ENCODE measurements around the gene ERFL. TPM values are rescaled to one million over a fixed set of nuclear protein-coding genes. Genes with fewer than 3 reads are reported as not detected.

ERFL gene
- total and polyA plus RNA-seq, 2 experiments from 2014 or later: 0.69 TPM; not detected in 1

DNA sequence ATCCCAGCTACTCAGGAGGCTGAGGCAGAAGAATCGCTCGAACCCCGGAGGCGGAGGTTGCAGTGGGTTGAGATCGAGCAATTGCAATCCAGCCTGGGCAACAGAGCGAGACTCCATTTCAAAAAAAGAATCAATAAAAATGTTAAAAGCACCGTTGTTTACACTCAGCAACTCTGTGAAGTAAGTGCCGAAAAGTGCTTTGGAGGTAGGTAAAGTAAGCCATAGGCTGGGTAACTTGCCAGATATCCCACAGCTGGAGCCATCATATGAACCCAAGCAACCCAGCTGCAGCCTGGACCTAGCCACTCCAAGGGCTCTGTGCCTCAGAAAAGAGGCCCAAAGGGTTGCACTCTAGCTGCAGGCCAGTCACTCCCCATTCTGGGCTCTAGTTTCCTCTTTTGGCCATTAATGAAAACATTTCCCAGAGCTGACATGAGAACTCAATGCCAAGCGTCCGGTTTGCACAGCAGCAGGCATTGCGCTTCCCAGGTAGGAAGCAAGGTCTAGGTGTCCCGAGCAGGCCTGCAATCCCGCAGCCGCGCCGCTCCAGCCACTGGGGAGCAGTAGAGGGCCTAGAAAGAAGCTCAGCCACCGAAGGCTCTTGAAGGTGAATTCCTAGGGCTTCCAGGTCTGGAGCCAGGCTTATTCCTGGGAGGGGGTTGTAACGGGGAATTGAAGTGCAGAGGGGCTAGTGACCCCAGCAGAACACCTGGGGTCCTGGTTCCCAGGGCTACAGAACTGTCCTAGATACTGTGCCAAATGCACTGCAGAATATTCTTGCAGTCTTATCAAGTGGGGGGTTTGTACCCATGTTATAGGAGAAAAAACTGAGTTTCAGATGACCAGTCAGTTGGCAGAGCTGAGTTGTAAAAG, 55.2 kb downstream of the ERFL start:
- Histone ChIP-seq H3K36me3 (ENCODE audit: insufficient read depth) (peaks cover 31% of the 10 kb centered on the region), H3K4me1 (ENCODE audit: insufficient read depth) (0 out of 2 replicates have a peak, but pooled peaks cover under 1% of the 10 kb centered on the region), H3K4me3 (no peak overlapping the region), H3K79me2 (replicated peaks; ENCODE audit: insufficient read depth) (peaks cover 3% of the 10 kb centered on the region; the same call in 1 of the 2 replicates), H2AFZ (no peak overlapping the region), H3F3A (replicated peaks; ENCODE audit: low read depth) (peaks cover 47% of the 10 kb centered on the region), H4K20me1 (replicated peaks; ENCODE audit: insufficient read depth) (peaks cover 22% of the 10 kb centered on the region), H3K4me2 (no peak overlapping the region), H3K27ac (ENCODE audit: low read depth) (peak overlapping the region; percentile 98), H3K9me2 (ENCODE audit: insufficient read depth) (no peaks in the 10 kb centered on the region), H3K27me3 (ENCODE audit: insufficient read depth) (no peaks in the 10 kb centered on the region; the same call in 1 of the 2 replicates)
- Mint-ChIP-seq H3K4me1 (peaks cover 9% of the 10 kb centered on the region), H3K36me3 (ENCODE audit: low read depth) (peaks cover 39% of the 10 kb centered on the region), H3K9me3 (no peaks in the 10 kb centered on the region), H3K4me3 (no peak overlapping the region; the same call in 2 of the 3 replicates), H3K27me3 (ENCODE audit: insufficient read depth, low read depth, poor library complexity) (peaks cover 33% of the 10 kb centered on the region), H3K27ac (no peak overlapping the region)
- peak; percentile 70 for TF ChIP-seq POLR2AphosphoS5 (IDR thresholded peaks at IDR 0.05; ENCODE audit: low read depth)
- TF ChIP-seq, protein P1, sequence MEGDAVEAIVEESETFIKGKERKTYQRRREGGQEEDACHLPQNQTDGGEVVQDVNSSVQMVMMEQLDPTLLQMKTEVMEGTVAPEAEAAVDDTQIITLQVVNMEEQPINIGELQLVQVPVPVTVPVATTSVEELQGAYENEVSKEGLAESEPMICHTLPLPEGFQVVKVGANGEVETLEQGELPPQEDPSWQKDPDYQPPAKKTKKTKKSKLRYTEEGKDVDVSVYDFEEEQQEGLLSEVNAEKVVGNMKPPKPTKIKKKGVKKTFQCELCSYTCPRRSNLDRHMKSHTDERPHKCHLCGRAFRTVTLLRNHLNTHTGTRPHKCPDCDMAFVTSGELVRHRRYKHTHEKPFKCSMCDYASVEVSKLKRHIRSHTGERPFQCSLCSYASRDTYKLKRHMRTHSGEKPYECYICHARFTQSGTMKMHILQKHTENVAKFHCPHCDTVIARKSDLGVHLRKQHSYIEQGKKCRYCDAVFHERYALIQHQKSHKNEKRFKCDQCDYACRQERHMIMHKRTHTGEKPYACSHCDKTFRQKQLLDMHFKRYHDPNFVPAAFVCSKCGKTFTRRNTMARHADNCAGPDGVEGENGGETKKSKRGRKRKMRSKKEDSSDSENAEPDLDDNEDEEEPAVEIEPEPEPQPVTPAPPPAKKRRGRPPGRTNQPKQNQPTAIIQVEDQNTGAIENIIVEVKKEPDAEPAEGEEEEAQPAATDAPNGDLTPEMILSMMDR (conservative IDR thresholded peaks at IDR 0.05; ENCODE audit: low read depth in 2 of 2): peak; percentile 85 to 89
- no peak for TF ChIP-seq EZH2 (IDR thresholded peaks at IDR 0.05; ENCODE audit: low read depth, unreplicated experiment)
- TF ChIP-seq NANOG (IDR thresholded peaks at IDR 0.05; ENCODE audit: borderline replicate concordance): no peak
- no peak for TF ChIP-seq ZNF114 (CRISPR knock-in tag; IDR thresholded peaks at IDR 0.05)
- TF ChIP-seq ZNF331 (CRISPR knock-in tag; IDR thresholded peaks at IDR 0.05; ENCODE audit: low read depth): no peak
- TF ChIP-seq, protein P2, sequence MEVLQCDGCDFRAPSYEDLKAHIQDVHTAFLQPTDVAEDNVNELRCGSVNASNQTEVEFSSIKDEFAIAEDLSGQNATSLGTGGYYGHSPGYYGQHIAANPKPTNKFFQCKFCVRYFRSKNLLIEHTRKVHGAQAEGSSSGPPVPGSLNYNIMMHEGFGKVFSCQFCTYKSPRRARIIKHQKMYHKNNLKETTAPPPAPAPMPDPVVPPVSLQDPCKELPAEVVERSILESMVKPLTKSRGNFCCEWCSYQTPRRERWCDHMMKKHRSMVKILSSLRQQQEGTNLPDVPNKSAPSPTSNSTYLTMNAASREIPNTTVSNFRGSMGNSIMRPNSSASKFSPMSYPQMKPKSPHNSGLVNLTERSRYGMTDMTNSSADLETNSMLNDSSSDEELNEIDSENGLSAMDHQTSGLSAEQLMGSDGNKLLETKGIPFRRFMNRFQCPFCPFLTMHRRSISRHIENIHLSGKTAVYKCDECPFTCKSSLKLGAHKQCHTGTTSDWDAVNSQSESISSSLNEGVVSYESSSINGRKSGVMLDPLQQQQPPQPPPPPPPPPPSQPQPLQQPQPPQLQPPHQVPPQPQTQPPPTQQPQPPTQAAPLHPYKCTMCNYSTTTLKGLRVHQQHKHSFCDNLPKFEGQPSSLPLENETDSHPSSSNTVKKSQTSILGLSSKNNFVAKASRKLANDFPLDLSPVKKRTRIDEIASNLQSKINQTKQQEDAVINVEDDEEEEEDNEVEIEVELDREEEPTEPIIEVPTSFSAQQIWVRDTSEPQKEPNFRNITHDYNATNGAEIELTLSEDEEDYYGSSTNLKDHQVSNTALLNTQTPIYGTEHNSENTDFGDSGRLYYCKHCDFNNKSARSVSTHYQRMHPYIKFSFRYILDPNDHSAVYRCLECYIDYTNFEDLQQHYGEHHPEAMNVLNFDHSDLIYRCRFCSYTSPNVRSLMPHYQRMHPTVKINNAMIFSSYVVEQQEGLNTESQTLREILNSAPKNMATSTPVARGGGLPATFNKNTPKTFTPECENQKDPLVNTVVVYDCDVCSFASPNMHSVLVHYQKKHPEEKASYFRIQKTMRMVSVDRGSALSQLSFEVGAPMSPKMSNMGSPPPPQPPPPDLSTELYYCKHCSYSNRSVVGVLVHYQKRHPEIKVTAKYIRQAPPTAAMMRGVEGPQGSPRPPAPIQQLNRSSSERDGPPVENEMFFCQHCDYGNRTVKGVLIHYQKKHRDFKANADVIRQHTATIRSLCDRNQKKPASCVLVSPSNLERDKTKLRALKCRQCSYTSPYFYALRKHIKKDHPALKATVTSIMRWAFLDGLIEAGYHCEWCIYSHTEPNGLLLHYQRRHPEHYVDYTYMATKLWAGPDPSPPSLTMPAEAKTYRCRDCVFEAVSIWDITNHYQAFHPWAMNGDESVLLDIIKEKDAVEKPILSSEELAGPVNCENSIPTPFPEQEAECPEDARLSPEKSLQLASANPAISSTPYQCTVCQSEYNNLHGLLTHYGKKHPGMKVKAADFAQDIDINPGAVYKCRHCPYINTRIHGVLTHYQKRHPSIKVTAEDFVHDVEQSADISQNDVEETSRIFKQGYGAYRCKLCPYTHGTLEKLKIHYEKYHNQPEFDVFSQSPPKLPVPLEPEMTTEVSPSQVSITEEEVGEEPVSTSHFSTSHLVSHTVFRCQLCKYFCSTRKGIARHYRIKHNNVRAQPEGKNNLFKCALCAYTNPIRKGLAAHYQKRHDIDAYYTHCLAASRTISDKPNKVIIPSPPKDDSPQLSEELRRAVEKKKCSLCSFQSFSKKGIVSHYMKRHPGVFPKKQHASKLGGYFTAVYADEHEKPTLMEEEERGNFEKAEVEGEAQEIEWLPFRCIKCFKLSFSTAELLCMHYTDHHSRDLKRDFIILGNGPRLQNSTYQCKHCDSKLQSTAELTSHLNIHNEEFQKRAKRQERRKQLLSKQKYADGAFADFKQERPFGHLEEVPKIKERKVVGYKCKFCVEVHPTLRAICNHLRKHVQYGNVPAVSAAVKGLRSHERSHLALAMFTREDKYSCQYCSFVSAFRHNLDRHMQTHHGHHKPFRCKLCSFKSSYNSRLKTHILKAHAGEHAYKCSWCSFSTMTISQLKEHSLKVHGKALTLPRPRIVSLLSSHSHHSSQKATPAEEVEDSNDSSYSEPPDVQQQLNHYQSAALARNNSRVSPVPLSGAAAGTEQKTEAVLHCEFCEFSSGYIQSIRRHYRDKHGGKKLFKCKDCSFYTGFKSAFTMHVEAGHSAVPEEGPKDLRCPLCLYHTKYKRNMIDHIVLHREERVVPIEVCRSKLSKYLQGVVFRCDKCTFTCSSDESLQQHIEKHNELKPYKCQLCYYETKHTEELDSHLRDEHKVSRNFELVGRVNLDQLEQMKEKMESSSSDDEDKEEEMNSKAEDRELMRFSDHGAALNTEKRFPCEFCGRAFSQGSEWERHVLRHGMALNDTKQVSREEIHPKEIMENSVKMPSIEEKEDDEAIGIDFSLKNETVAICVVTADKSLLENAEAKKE (CRISPR knock-in tag; IDR thresholded peaks at IDR 0.05): no peak
- peak; percentile 96 for DNase-seq (ENCODE audit: low spot score)
- peak; percentile 80 for ATAC-seq

Measured in GM23338 (cell line).